HG03139 (cell line): ENCODE measurements around the gene LRRK1.

Experiments used
- ATAC-seq: cut with Tn5 transposase; IDR thresholded peaks from one replicate; pipeline ENCODE4 v1.9.1; 2021; ENCODE audit not compliant: unreplicated experiment

Gene LRRK1

GRCh38 chr15:100891307-100892012 is 27.7 kb upstream of the LRRK1 start:
- ATAC-seq, result no peak

GRCh38 chr15:100892013-100892355 is 27.2 kb upstream of the LRRK1 start:
- no peak for ATAC-seq

- ATAC-seq, result no peak
These were observed 25.7 kb upstream of the LRRK1 start for GRCh38 chr15:100893261-100893963.

GRCh38 chr15:100893964-100894295 is 25.2 kb upstream of the LRRK1 start:
- no peak for ATAC-seq

GRCh38 chr15:100895721-100896120 is 23.4 kb upstream of the LRRK1 start:
- no peak for ATAC-seq

- no peak for ATAC-seq
These were observed 21.7 kb upstream of the LRRK1 start for GRCh38 chr15:100897221-100898151.

GRCh38 chr15:100898152-100898490 is 21.0 kb upstream of the LRRK1 start:
- ATAC-seq, result no peak

- ATAC-seq, result no peak
These were observed 20.3 kb upstream of the LRRK1 start for GRCh38 chr15:100898661-100899462.

- no peak for ATAC-seq
These were observed 19.6 kb upstream of the LRRK1 start for GRCh38 chr15:100899601-100900000.

- no peak for ATAC-seq
These were observed 18.9 kb upstream of the LRRK1 start for GRCh38 chr15:100900136-100900794.

- no peak for ATAC-seq
These were observed 18.4 kb upstream of the LRRK1 start for GRCh38 chr15:100900795-100901169.

GRCh38 chr15:100901296-100901695 is 17.9 kb upstream of the LRRK1 start:
- ATAC-seq, result no peak

GRCh38 chr15:100901702-100902435 is 17.3 kb upstream of the LRRK1 start:
- ATAC-seq, result no peak

- peak; percentile 81 for ATAC-seq
These were observed 16.6 kb upstream of the LRRK1 start for GRCh38 chr15:100902436-100903167.

- no peak for ATAC-seq
These were observed 16.0 kb upstream of the LRRK1 start for GRCh38 chr15:100903168-100903554.

GRCh38 chr15:100905850-100906249 is 13.3 kb upstream of the LRRK1 start:
- no peak for ATAC-seq

- ATAC-seq, result no peak
These were observed 10.7 kb upstream of the LRRK1 start for GRCh38 chr15:100908466-100908865.

- no peak for ATAC-seq
These were observed 9.6 kb upstream of the LRRK1 start for GRCh38 chr15:100909565-100909964.
